ENCODE data around the gene FHOD3. TPM values are rescaled to one million over a fixed set of nuclear protein-coding genes. Genes with fewer than 3 reads are reported as not detected.

FHOD3 gene
- total RNA-seq, 1 experiment from 2014 or later: 22.7 TPM

GRCh38 chr18:36648803-36649202 is 351.3 kb downstream of the FHOD3 start:
- intact Hi-C loops (cut with micrococcal nuclease; ENCODE audit: unreplicated experiment): no loop called here
- Histone ChIP-seq H3K9me3 (ENCODE audit: control insufficient read depth, insufficient read depth, low read depth, low read length) (no peaks in the 10 kb centered on the region), H3K4me3 (ENCODE audit: low read depth in 2 of 2, low read length in 2 of 2) (no peak overlapping the region), H3K27me3 (ENCODE audit: control insufficient read depth, insufficient read depth, low read length) (no peaks in the 10 kb centered on the region), H3K4me1 (ENCODE audit: control insufficient read depth, insufficient read depth, low read length) (no peaks in the 10 kb centered on the region), H3K36me3 (ENCODE audit: control insufficient read depth, insufficient read depth, low read length) (no peaks in the 10 kb centered on the region), H3K27ac (ENCODE audit: low read length) (no peak overlapping the region)
- DNase-seq (ENCODE audit: low read depth, low spot score) (no peak), ATAC-seq (no peak)
- TF ChIP-seq, protein P1, sequence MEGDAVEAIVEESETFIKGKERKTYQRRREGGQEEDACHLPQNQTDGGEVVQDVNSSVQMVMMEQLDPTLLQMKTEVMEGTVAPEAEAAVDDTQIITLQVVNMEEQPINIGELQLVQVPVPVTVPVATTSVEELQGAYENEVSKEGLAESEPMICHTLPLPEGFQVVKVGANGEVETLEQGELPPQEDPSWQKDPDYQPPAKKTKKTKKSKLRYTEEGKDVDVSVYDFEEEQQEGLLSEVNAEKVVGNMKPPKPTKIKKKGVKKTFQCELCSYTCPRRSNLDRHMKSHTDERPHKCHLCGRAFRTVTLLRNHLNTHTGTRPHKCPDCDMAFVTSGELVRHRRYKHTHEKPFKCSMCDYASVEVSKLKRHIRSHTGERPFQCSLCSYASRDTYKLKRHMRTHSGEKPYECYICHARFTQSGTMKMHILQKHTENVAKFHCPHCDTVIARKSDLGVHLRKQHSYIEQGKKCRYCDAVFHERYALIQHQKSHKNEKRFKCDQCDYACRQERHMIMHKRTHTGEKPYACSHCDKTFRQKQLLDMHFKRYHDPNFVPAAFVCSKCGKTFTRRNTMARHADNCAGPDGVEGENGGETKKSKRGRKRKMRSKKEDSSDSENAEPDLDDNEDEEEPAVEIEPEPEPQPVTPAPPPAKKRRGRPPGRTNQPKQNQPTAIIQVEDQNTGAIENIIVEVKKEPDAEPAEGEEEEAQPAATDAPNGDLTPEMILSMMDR (IDR thresholded peaks at IDR 0.05): no peak
- no peak for TF ChIP-seq TCF7L2 (IDR thresholded peaks at IDR 0.05; ENCODE audit: low read depth, low read length)
- no TSS peak for BruUV-seq (replicated peaks)
- ChIA-PET CTCF (no interaction called here), POLR2A (no interaction called here)
- in situ Hi-C loops (cut with HindIII; ENCODE audit: low pct_unique_long_range_greater_than_20kb, low sequenced_read_pairs): no loop called here

- ChIA-PET POLR2A (no interaction called here), CTCF (no interaction called here)
- Histone ChIP-seq H3K27ac (ENCODE audit: low read length) (no peak overlapping the region), H3K4me1 (ENCODE audit: control insufficient read depth, insufficient read depth, low read length) (no peaks in the 10 kb centered on the region), H3K36me3 (ENCODE audit: control insufficient read depth, insufficient read depth, low read length) (no peaks in the 10 kb centered on the region), H3K27me3 (ENCODE audit: control insufficient read depth, insufficient read depth, low read length) (no peaks in the 10 kb centered on the region), H3K9me3 (ENCODE audit: control insufficient read depth, insufficient read depth, low read depth, low read length) (no peaks in the 10 kb centered on the region), H3K4me3 (ENCODE audit: low read depth in 2 of 2, low read length in 2 of 2) (no peak overlapping the region)
- DNase-seq (ENCODE audit: low read depth, low spot score): no peak
- TF ChIP-seq, protein P1 (IDR thresholded peaks at IDR 0.05): no peak
- no peak for TF ChIP-seq TCF7L2 (IDR thresholded peaks at IDR 0.05; ENCODE audit: low read depth, low read length)
- no peak for TF ChIP-seq POLR2AphosphoS5 (IDR thresholded peaks at IDR 0.05; ENCODE audit: low read depth, low read length)
- TF ChIP-seq REST (IDR thresholded peaks at IDR 0.05; ENCODE audit: insufficient read depth in 1 of 2, low read depth in 2 of 2, low read length in 1 of 2): no peak
- no peak for TF ChIP-seq SIN3A (IDR thresholded peaks at IDR 0.05; ENCODE audit: borderline replicate concordance, insufficient read depth, low read depth, low read length)
- ATAC-seq: no peak
- intact Hi-C loops (cut with micrococcal nuclease; ENCODE audit: unreplicated experiment) (no loop called here), in situ Hi-C loops (cut with HindIII; ENCODE audit: low pct_unique_long_range_greater_than_20kb, low sequenced_read_pairs) (no loop called here)
- no TSS peak for BruUV-seq (replicated peaks)
Observed at GRCh38 chr18:36649205-36649604, 351.7 kb downstream of the FHOD3 start.

DNA sequence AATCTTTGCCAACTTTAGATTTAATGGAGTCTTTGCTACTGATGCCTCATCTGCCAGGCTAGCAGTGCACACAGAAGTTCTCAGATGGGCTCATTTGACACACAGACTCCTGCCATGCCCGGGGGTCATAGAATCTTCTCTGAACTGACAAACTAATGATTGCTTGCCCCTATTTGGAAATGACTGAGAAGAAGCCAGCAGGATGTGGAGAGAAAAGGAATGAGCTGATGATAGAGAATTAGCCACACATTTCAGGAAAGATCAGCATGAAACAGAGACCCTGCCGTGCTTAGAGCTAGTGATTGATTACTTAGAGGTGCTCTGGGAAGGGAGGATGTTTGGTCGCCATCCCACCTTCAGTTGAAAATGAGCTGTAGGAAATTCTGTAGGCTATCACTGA is 352.8 kb downstream of the FHOD3 start:
- ChIA-PET CTCF (no interaction called here), POLR2A (no interaction called here)
- Histone ChIP-seq H3K9me3 (ENCODE audit: control insufficient read depth, insufficient read depth, low read depth, low read length) (no peaks in the 10 kb centered on the region), H3K4me1 (ENCODE audit: control insufficient read depth, insufficient read depth, low read length) (no peaks in the 10 kb centered on the region), H3K4me3 (ENCODE audit: low read depth in 2 of 2, low read length in 2 of 2) (no peak overlapping the region), H3K36me3 (ENCODE audit: control insufficient read depth, insufficient read depth, low read length) (no peaks in the 10 kb centered on the region), H3K27me3 (ENCODE audit: control insufficient read depth, insufficient read depth, low read length) (no peaks in the 10 kb centered on the region), H3K27ac (ENCODE audit: low read length) (no peak overlapping the region)
- BruUV-seq (replicated peaks): no TSS peak
- intact Hi-C loops (cut with micrococcal nuclease; ENCODE audit: unreplicated experiment) (no loop called here), in situ Hi-C loops (cut with HindIII; ENCODE audit: low pct_unique_long_range_greater_than_20kb, low sequenced_read_pairs) (no loop called here)
- DNase-seq (ENCODE audit: low read depth, low spot score): no peak
- ATAC-seq: no peak
- TF ChIP-seq SIN3A (IDR thresholded peaks at IDR 0.05; ENCODE audit: borderline replicate concordance, insufficient read depth, low read depth, low read length) (no peak), REST (IDR thresholded peaks at IDR 0.05; ENCODE audit: insufficient read depth in 1 of 2, low read depth in 2 of 2, low read length in 1 of 2) (no peak), POLR2AphosphoS5 (IDR thresholded peaks at IDR 0.05; ENCODE audit: low read depth, low read length) (no peak), TCF7L2 (IDR thresholded peaks at IDR 0.05; ENCODE audit: low read depth, low read length) (no peak)
- TF ChIP-seq, protein P1 (IDR thresholded peaks at IDR 0.05): no peak

Data from Panc1 (cell line).